ENCODE measurements around the gene CCR2. TPM values are rescaled to one million over a fixed set of nuclear protein-coding genes. Genes with fewer than 3 reads are reported as not detected.

The CCR2 gene
- total RNA-seq, 2 donors from 2014 or later, result 0.48 to 2.5 TPM

- DNase-seq (ENCODE audit: low spot score) (no peak), ATAC-seq (peak in 1 of 2 donors; percentile 75)
- Mint-ChIP-seq H3K27me3 (no peaks in the 10 kb centered on the region), H3K4me1 (ENCODE audit: low read depth in 2 of 2) (peaks cover 26 to 39% of the 10 kb centered on the region in 2 donors), H3K27ac (peak overlapping the region; percentile 50 to 63), H3K4me3 (no peak overlapping the region), H3K36me3 (peaks cover 21% of the 10 kb centered on the region), H3K9me3 (peaks cover 15% of the 10 kb centered on the region)
Observed at GRCh38 chr3:46337911-46338310, 16.0 kb upstream of the CCR2 start.

- Mint-ChIP-seq H3K4me1 (ENCODE audit: low read depth in 2 of 2) (peaks cover 21 to 32% of the 10 kb centered on the region in 2 donors), H3K9me3 (peaks cover 15% of the 10 kb centered on the region), H3K27ac (no peak overlapping the region), H3K4me3 (no peak overlapping the region), H3K27me3 (no peaks in the 10 kb centered on the region), H3K36me3 (peaks cover 21% of the 10 kb centered on the region)
- no peak for ATAC-seq
- DNase-seq (ENCODE audit: low spot score), result no peak
Observed at GRCh38 chr3:46338840-46339239, 15.1 kb upstream of the CCR2 start.

- DNase-seq (ENCODE audit: low spot score) (no peak), ATAC-seq (no peak)
- Mint-ChIP-seq H3K9me3 (peaks cover 8% of the 10 kb centered on the region), H3K4me3 (no peak overlapping the region), H3K36me3 (peaks cover 21% of the 10 kb centered on the region), H3K4me1 (ENCODE audit: low read depth in 2 of 2) (peaks cover 11 to 21% of the 10 kb centered on the region in 2 donors), H3K27ac (peak overlapping the region in 1 of 2 donors; percentile 38), H3K27me3 (no peaks in the 10 kb centered on the region)
Observed at GRCh38 chr3:46344476-46344875, 9.4 kb upstream of the CCR2 start.

- peaks cover 51 to 59% of the 10 kb centered on the region in 2 donors for H3K4me1 Mint-ChIP-seq (ENCODE audit: low read depth in 2 of 2)
- no peaks in the 10 kb centered on the region for H3K27me3 Mint-ChIP-seq
- peaks cover 2% of the 10 kb centered on the region for H3K9me3 Mint-ChIP-seq
- H3K4me3 Mint-ChIP-seq, result peak overlapping the region; percentile 78
- peak overlapping the region; percentile 92 to 96 for H3K27ac Mint-ChIP-seq
- H3K36me3 Mint-ChIP-seq, result peaks cover 13% of the 10 kb centered on the region
- no peak for DNase-seq (ENCODE audit: low spot score)
- peak in 1 of 2 donors; percentile 55 for ATAC-seq
Observed at GRCh38 chr3:46348823-46349482, 5.0 kb upstream of the CCR2 start.

- no peak for DNase-seq (ENCODE audit: low spot score)
- peaks cover 55 to 66% of the 10 kb centered on the region in 2 donors for H3K4me1 Mint-ChIP-seq (ENCODE audit: low read depth in 2 of 2)
- peak; percentile 77 to 88 for ATAC-seq
- H3K27ac Mint-ChIP-seq, result peak overlapping the region; percentile 92 to 96
- H3K27me3 Mint-ChIP-seq, result no peaks in the 10 kb centered on the region
- peaks cover 13% of the 10 kb centered on the region for H3K36me3 Mint-ChIP-seq
- H3K4me3 Mint-ChIP-seq, result peak overlapping the region; percentile 78
- peaks cover 2% of the 10 kb centered on the region for H3K9me3 Mint-ChIP-seq
Observed at GRCh38 chr3:46349484-46350261, 4.2 kb upstream of the CCR2 start.

GRCh38 chr3:46350262-46350565 is 3.7 kb upstream of the CCR2 start:
- peak; percentile 72 to 79 for ATAC-seq
- Mint-ChIP-seq H3K27ac (peak overlapping the region; percentile 92 to 96), H3K4me3 (peak overlapping the region; percentile 78), H3K4me1 (ENCODE audit: low read depth in 2 of 2) (peaks cover 59 to 71% of the 10 kb centered on the region in 2 donors), H3K9me3 (peaks cover 2% of the 10 kb centered on the region), H3K36me3 (peaks cover 13% of the 10 kb centered on the region), H3K27me3 (no peaks in the 10 kb centered on the region)
- DNase-seq (ENCODE audit: low spot score), result no peak

GRCh38 chr3:46351646-46352045 is 2.3 kb upstream of the CCR2 start:
- H3K36me3 Mint-ChIP-seq, result peaks cover 13% of the 10 kb centered on the region
- DNase-seq (ENCODE audit: low spot score), result no peak
- peak overlapping the region; percentile 92 to 96 for H3K27ac Mint-ChIP-seq
- no peaks in the 10 kb centered on the region for H3K27me3 Mint-ChIP-seq
- peaks cover 2% of the 10 kb centered on the region for H3K9me3 Mint-ChIP-seq
- H3K4me1 Mint-ChIP-seq (ENCODE audit: low read depth in 2 of 2), result peaks cover 66 to 81% of the 10 kb centered on the region in 2 donors
- H3K4me3 Mint-ChIP-seq, result no peak overlapping the region
- ATAC-seq, result no peak

- H3K27ac Mint-ChIP-seq, result peak overlapping the region; percentile 41 to 87
- no peak for DNase-seq (ENCODE audit: low spot score)
- no peaks in the 10 kb centered on the region for H3K27me3 Mint-ChIP-seq
- peak overlapping the region; percentile 74 for H3K4me3 Mint-ChIP-seq
- H3K4me1 Mint-ChIP-seq (ENCODE audit: low read depth in 2 of 2), result peaks cover 70 to 82% of the 10 kb centered on the region in 2 donors
- H3K36me3 Mint-ChIP-seq, result peaks cover 7% of the 10 kb centered on the region
- peaks cover 2% of the 10 kb centered on the region for H3K9me3 Mint-ChIP-seq
- no peak for ATAC-seq
Observed at GRCh38 chr3:46353090-46353489, 821 bp upstream of the CCR2 start.

GRCh38 chr3:46354478-46354877 is 567 bp downstream of the CCR2 start:
- Mint-ChIP-seq H3K4me1 (ENCODE audit: low read depth in 2 of 2) (peaks cover 66 to 82% of the 10 kb centered on the region in 2 donors), H3K27ac (peak overlapping the region in 1 of 2 donors; percentile 41), H3K36me3 (no peaks in the 10 kb centered on the region)

GRCh38 chr3:46354984-46355383 is 1.1 kb downstream of the CCR2 start:
- DNase-seq (ENCODE audit: low spot score) (no peak), ATAC-seq (no peak)
- Mint-ChIP-seq H3K27ac (peak overlapping the region; percentile 8 to 41), H3K27me3 (no peaks in the 10 kb centered on the region), H3K9me3 (no peaks in the 10 kb centered on the region), H3K36me3 (no peaks in the 10 kb centered on the region), H3K4me3 (peak overlapping the region; percentile 58), H3K4me1 (ENCODE audit: low read depth in 2 of 2) (peaks cover 66 to 82% of the 10 kb centered on the region in 2 donors)

More at GRCh38 chr3:46354478-46354877, 567 bp downstream of the CCR2 start:
- Mint-ChIP-seq H3K9me3 (no peaks in the 10 kb centered on the region), H3K27me3 (no peaks in the 10 kb centered on the region), H3K4me3 (peak overlapping the region; percentile 47)
- no peak for ATAC-seq
- no peak for DNase-seq (ENCODE audit: low spot score)

- ATAC-seq (no peak), DNase-seq (ENCODE audit: low spot score) (no peak)
- Mint-ChIP-seq H3K27me3 (no peaks in the 10 kb centered on the region), H3K27ac (peak overlapping the region in 1 of 2 donors; percentile 41), H3K4me1 (ENCODE audit: low read depth in 2 of 2) (peaks cover 68 to 82% of the 10 kb centered on the region in 2 donors), H3K36me3 (no peaks in the 10 kb centered on the region), H3K9me3 (no peaks in the 10 kb centered on the region), H3K4me3 (peak overlapping the region; percentile 26)
Observed at GRCh38 chr3:46356276-46356675, 2.4 kb downstream of the CCR2 start.

- ATAC-seq, result no peak
- H3K4me3 Mint-ChIP-seq, result peak overlapping the region; percentile 12
- H3K4me1 Mint-ChIP-seq (ENCODE audit: low read depth in 2 of 2), result peaks cover 68 to 84% of the 10 kb centered on the region in 2 donors
- H3K9me3 Mint-ChIP-seq, result no peaks in the 10 kb centered on the region
- no peaks in the 10 kb centered on the region for H3K36me3 Mint-ChIP-seq
- H3K27ac Mint-ChIP-seq, result peak overlapping the region; percentile 24 to 36
- H3K27me3 Mint-ChIP-seq, result no peaks in the 10 kb centered on the region
- no peak for DNase-seq (ENCODE audit: low spot score)
Observed at GRCh38 chr3:46356909-46357308, 3.0 kb downstream of the CCR2 start.

- DNase-seq (ENCODE audit: low spot score) (no peak), ATAC-seq (no peak)
- Mint-ChIP-seq H3K27ac (peak overlapping the region in 1 of 2 donors; percentile 78), H3K4me1 (ENCODE audit: low read depth in 2 of 2) (peaks cover 59 to 80% of the 10 kb centered on the region in 2 donors), H3K27me3 (no peaks in the 10 kb centered on the region), H3K36me3 (no peaks in the 10 kb centered on the region), H3K9me3 (no peaks in the 10 kb centered on the region), H3K4me3 (peak overlapping the region; percentile 56)
Observed at GRCh38 chr3:46358466-46358865, 4.6 kb downstream of the CCR2 start.
